Gastrocnemius medialis (tissue), 4 donors: ENCODE data around the gene PSTK. TPM values are rescaled to one million over a fixed set of nuclear protein-coding genes. Genes with fewer than 3 reads are reported as not detected.

Source experiments
- ATAC-seq, 2 donors: fragments of 150-250 bp; one replicate each; pipeline ENCODE4 v1.9.1; 2016
- DNase-seq, 2 donors: peaks; one replicate each; pipeline ENCODE4 v3.0.0-alpha.2; 2019
- H3K27ac ChIP-seq, 4 donors: fragments of 200-600 bp; sonication (generic); 1 replicate in 1 of 4; 2 replicates in 3 of 4; pipeline ENCODE4 v1.5.1; 2016 to 2018; ENCODE audit warnings: mild to moderate bottlenecking in 2 of 4, moderate library complexity in 1 of 4
- H3K27me3 ChIP-seq, 3 donors: fragments of 200-600 bp; sonication (generic) in 2 of 3; 1 replicate in 1 of 3; 2 replicates in 2 of 3; pipeline versions ENCODE4 v1.5.1 to v1.6.0; 2016 to 2019; ENCODE audit warnings: mild to moderate bottlenecking in 1 of 3, moderate library complexity in 1 of 3
- H3K36me3 ChIP-seq, 2 donors: fragments of 200-600 bp; sonication (generic) in 1 of 2; one replicate each; pipeline ENCODE4 v1.5.1; 2017 to 2018
- H3K4me1 ChIP-seq, 2 donors: fragments of 200-600 bp; sonication (generic) in 1 of 2; one replicate each; pipeline ENCODE4 v1.5.1; 2016 to 2017; ENCODE audit warnings: mild to moderate bottlenecking in 2 of 2
- H3K4me3 ChIP-seq, 4 donors: fragments of 200-600 bp; sonication (generic) in 3 of 4; 1 replicate in 1 of 4; 2 replicates in 3 of 4; pipeline ENCODE4 v1.5.1; 2016 to 2019; ENCODE audit warnings: mild to moderate bottlenecking in 2 of 4
- H3K9me3 ChIP-seq, 3 donors: fragments of 200-600 bp; sonication (generic) in 2 of 3; 1 replicate in 1 of 3; 2 replicates in 2 of 3; pipeline ENCODE4 v1.5.1; 2016 to 2019
- POLR2A ChIP-seq, 2 donors: fragments of 450-650 bp; IDR thresholded peaks; one replicate each; pipeline ENCODE4 v1.6.1; 2017; ENCODE audit warnings: antibody characterized with exemption in 2 of 2, mild to moderate bottlenecking in 2 of 2, moderate library complexity in 2 of 2
- in situ Hi-C, 4 donors: fragments of 200-750 bp; cut with MboI; loops; one replicate each; pipeline versions ENCODE4 v1.15.0 to v1.8.0; 2017; ENCODE audit warnings: low sequenced_read_pairs in 4 of 4
- intact Hi-C: fragments of 100-400 bp; cut with DNase I; formaldehyde crosslinking; loops from one replicate; pipeline ENCODE4 v1.15.1; 2023; ENCODE audit warnings: low total_unique reads
- total RNA-seq, 4 donors: library from RNA; depleted of rRNA; stranded (reverse); fragments of >200 nt; gene quantifications; one replicate each; pipeline versions ENCODE4 v1.1.0 to v1.2.3, GENCODE V29; 2016
- TF ChIP-seq, protein P1 (sequence below), 5 experiments: fragments of 450-650 bp in 3 of 5; fragments of 200-600 bp in 2 of 5; sonication (generic) in 2 of 5; IDR thresholded peaks in 4 of 5; conservative IDR thresholded peaks in 1 of 5; 1 replicate in 4 of 5; 2 replicates in 1 of 5; pipeline ENCODE4 v1.5.1; 2016 to 2019; ENCODE audit warnings: antibody characterized with exemption in 5 of 5, mild to moderate bottlenecking in 3 of 5, moderate library complexity in 3 of 5

Gene PSTK
- total RNA-seq, 4 donors from 2014 or later = 2.2 to 7.0 (median 4.4) TPM

DNA sequence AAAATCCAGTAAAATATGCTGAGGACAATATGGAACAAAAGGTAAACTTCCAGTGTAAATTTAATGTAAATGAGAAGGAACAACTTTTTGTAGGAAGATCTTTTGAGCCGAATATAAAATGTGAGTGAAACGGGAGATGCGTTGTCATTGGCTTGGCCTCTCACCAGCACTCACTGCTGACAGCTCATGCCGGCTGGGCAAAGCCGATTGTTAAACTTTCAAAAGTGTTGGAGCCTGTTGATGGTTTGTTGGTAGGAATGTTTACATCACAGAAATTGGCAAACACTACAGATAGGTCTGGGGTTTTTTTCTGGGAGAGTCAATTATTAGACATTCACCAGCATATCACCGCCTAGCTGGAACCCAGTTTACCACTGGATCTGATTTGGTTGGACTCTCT, 6.1 kb downstream of the PSTK start:
- ATAC-seq (no peak), DNase-seq (no peak)
- in situ Hi-C loops = loop anchor here in 1 of 4 donors (10.0 kb wide), 1 partner anchor 168 kb away; the partner anchor contains the start of gene BUB3
- H3K27ac ChIP-seq = no peak overlapping the region
- no peaks in the 10 kb centered on the region for H3K9me3 ChIP-seq
- intact Hi-C loops = no loop called here
- TF ChIP-seq POLR2A (IDR thresholded peaks at IDR 0.05) = no peak
- TF ChIP-seq, protein P1, sequence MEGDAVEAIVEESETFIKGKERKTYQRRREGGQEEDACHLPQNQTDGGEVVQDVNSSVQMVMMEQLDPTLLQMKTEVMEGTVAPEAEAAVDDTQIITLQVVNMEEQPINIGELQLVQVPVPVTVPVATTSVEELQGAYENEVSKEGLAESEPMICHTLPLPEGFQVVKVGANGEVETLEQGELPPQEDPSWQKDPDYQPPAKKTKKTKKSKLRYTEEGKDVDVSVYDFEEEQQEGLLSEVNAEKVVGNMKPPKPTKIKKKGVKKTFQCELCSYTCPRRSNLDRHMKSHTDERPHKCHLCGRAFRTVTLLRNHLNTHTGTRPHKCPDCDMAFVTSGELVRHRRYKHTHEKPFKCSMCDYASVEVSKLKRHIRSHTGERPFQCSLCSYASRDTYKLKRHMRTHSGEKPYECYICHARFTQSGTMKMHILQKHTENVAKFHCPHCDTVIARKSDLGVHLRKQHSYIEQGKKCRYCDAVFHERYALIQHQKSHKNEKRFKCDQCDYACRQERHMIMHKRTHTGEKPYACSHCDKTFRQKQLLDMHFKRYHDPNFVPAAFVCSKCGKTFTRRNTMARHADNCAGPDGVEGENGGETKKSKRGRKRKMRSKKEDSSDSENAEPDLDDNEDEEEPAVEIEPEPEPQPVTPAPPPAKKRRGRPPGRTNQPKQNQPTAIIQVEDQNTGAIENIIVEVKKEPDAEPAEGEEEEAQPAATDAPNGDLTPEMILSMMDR (IDR thresholded peaks at IDR 0.05 in 4 of 5, conservative IDR thresholded peaks at IDR 0.05 in 1 of 5) = no peak
- H3K27me3 ChIP-seq = no peaks in the 10 kb centered on the region
- H3K4me1 ChIP-seq = peaks cover 0 to under 1% of the 10 kb centered on the region in 2 donors
- H3K4me3 ChIP-seq = no peak overlapping the region
- no peaks in the 10 kb centered on the region for H3K36me3 ChIP-seq

DNA sequence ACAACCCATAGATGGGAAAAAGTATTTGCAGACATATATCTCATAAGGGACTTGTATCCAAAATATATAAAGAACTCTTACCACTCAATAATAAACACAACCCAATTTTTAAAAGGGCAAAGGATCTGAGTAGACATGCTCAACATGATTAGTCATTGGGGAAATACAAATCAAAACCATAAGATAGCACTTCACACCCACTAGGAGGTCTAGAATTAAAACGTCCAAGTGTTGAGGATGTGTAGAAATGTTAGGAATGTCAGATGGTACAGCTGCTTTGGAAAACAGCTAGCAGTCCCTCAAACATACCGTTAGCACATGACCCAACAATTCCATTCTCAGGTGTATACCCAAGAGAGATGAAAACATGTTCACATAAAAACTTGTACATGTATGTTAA, 8.3 kb downstream of the PSTK start:
- intact Hi-C loops (no loop called here), in situ Hi-C loops (loop anchor here in 1 of 4 donors (10.0 kb wide), 1 partner anchor 166 kb away; the partner anchor contains the start of gene BUB3)
- H3K4me3 ChIP-seq = no peak overlapping the region
- peaks cover 0 to 3% of the 10 kb centered on the region in 2 donors for H3K36me3 ChIP-seq
- DNase-seq (no peak), ATAC-seq (no peak)
- H3K27me3 ChIP-seq = no peaks in the 10 kb centered on the region
- H3K9me3 ChIP-seq = no peaks in the 10 kb centered on the region
- no peaks in the 10 kb centered on the region for H3K4me1 ChIP-seq
- H3K27ac ChIP-seq = no peak overlapping the region
- TF ChIP-seq, protein P1 (IDR thresholded peaks at IDR 0.05 in 4 of 5, conservative IDR thresholded peaks at IDR 0.05 in 1 of 5) = no peak
- no peak for TF ChIP-seq POLR2A (IDR thresholded peaks at IDR 0.05)

DNA sequence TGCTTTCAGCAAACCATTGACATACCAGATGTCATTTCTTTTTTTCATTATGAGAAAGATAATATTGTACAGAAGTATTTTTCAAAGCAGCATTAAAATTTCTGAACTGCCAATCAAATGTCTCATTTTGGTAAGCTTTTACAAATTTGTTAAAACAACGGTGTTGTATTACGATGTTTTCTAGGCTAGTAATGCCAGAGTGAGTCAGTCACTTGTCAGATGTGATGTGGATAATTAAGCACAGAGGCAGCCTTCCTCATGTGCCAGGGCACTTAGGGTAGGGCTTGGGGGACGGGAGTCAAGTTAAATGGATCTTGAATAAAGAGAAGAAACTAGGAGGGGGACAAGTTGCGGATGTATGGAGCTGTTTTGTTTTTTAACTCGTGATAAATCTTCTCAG, 10.1 kb downstream of the PSTK start:
- Histone ChIP-seq H3K27ac (no peak overlapping the region), H3K9me3 (no peaks in the 10 kb centered on the region), H3K27me3 (no peaks in the 10 kb centered on the region), H3K4me3 (no peak overlapping the region), H3K4me1 (no peaks in the 10 kb centered on the region), H3K36me3 (peaks cover 0 to 17% of the 10 kb centered on the region in 2 donors)
- DNase-seq = no peak
- no peak for ATAC-seq
- TF ChIP-seq, protein P1 (IDR thresholded peaks at IDR 0.05 in 4 of 5, conservative IDR thresholded peaks at IDR 0.05 in 1 of 5) = no peak
- TF ChIP-seq POLR2A (IDR thresholded peaks at IDR 0.05) = no peak
- in situ Hi-C loops = no loop called here
- intact Hi-C loops = no loop called here

DNA sequence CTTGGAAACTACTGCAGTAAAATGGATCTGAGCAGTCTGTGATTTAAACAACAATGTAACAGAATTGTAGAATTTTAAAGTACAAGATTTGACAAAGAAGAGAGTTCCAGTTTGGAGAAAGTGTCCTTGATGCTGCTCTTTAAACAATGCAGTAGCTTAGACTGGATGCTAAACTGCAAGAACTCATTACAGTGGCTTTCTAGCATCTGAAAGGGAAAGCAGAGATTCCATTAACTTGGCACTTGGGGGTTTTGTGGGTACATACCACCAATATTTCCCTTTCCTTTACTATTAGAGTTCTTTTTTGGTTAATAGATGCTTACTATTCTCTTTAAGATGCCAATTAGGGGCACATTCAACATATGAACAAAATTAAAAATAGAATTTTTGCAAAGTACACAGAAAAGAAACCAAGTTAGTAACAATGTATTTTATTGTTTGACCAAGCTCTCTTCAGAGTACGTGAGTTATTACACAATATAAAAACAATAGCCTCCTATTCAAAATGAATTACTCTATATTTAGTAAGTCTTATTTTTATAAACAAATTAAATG, 11.9 kb downstream of the PSTK start:
- DNase-seq = no peak
- Histone ChIP-seq H3K4me3 (no peak overlapping the region), H3K27ac (no peak overlapping the region), H3K27me3 (no peaks in the 10 kb centered on the region), H3K4me1 (no peaks in the 10 kb centered on the region), H3K9me3 (no peaks in the 10 kb centered on the region), H3K36me3 (peaks cover 0 to 29% of the 10 kb centered on the region in 2 donors)
- no peak for TF ChIP-seq POLR2A (IDR thresholded peaks at IDR 0.05)
- TF ChIP-seq, protein P1 (IDR thresholded peaks at IDR 0.05 in 4 of 5, conservative IDR thresholded peaks at IDR 0.05 in 1 of 5) = no peak
- ATAC-seq = no peak
- intact Hi-C loops (no loop called here), in situ Hi-C loops (no loop called here)
